ENCODE measurements around the gene COMMD10. TPM values are rescaled to one million over a fixed set of nuclear protein-coding genes. Genes with fewer than 3 reads are reported as not detected.

COMMD10 gene
- total and polyA plus RNA-seq, 2 of the 8 experiments (the other 6 are each of a cell fraction or from before 2014, with no cell fraction given), result 16.5 to 43.4 TPM

- Histone ChIP-seq H3K79me2 (ENCODE audit: control insufficient read depth in 1 of 2, insufficient read depth in 2 of 2, low read length in 2 of 2) (no peaks in the 10 kb centered on the region), H3K4me1 (replicated peaks in 1 of 4; ENCODE audit: control insufficient read depth in 3 of 4, insufficient read depth in 4 of 4, low read length in 3 of 4) (no peaks in the 10 kb centered on the region), H2AFZ (ENCODE audit: low read length) (no peak overlapping the region), H3K23ac (ENCODE audit: insufficient read length) (no peak overlapping the region), H3K27ac (ENCODE audit: low read depth, low read length) (no peak overlapping the region), H3K4me3 (ENCODE audit: extremely low read depth in 1 of 4, insufficient read depth in 2 of 4, low read depth in 3 of 4, low read length in 4 of 4) (no peak overlapping the region), H3K4me2 (ENCODE audit: insufficient read depth in 1 of 2, low read depth in 2 of 2, low read length in 2 of 2) (no peak overlapping the region), H3K56ac (replicated peaks; ENCODE audit: insufficient read length, low read depth, low read length) (no peak overlapping the region), H3K9me3 (ENCODE audit: insufficient read depth in 2 of 2, low read depth in 1 of 2, low read length in 1 of 2) (peaks cover 3 to 7% of the 10 kb centered on the region in 2 experiments; a peak in 3 of 4 replicates), H2BK15ac (ENCODE audit: low read length) (no peak overlapping the region), H3K14ac (ENCODE audit: insufficient read length) (no peak overlapping the region), H3K23me2 (ENCODE audit: low read depth, low read length) (no peaks in the 10 kb centered on the region), H4K91ac (replicated peaks; ENCODE audit: insufficient read length, low read length) (no peak overlapping the region), H3K79me1 (ENCODE audit: low read depth, low read length) (no peaks in the 10 kb centered on the region), H2BK120ac (replicated peaks; ENCODE audit: low read depth, low read length) (no peak overlapping the region), H4K5ac (ENCODE audit: insufficient read length, low read depth, low read length) (no peak overlapping the region), H4K20me1 (replicated peaks in 1 of 2; ENCODE audit: control insufficient read depth in 1 of 2, insufficient read depth in 2 of 2, low read length in 2 of 2) (no peaks in the 10 kb centered on the region), H2BK5ac (ENCODE audit: low read depth, low read length) (no peak overlapping the region), H3K4ac (replicated peaks; ENCODE audit: insufficient read length, low read depth, low read length) (no peak overlapping the region), H3K27me3 (replicated peaks in 1 of 4; ENCODE audit: control insufficient read depth in 3 of 4, extremely low read depth in 1 of 4, insufficient read depth in 3 of 4, low read length in 3 of 4) (no peaks in the 10 kb centered on the region), H4K8ac (ENCODE audit: extremely low read depth, insufficient read depth, low read length) (no peak overlapping the region), H3K9ac (replicated peaks in 1 of 4; ENCODE audit: extremely low read depth in 1 of 4, low read depth in 3 of 4, low read length in 3 of 4) (no peak overlapping the region), H2AK5ac (ENCODE audit: low read depth, low read length) (no peak overlapping the region), H3K36me3 (ENCODE audit: control insufficient read depth in 2 of 4, insufficient read depth in 4 of 4, low read length in 3 of 4) (peaks cover 0 to 11% (median 3%) of the 10 kb centered on the region in 4 experiments; a peak in 4 of 8 replicates), H3K18ac (ENCODE audit: extremely low read depth, low read length) (no peak overlapping the region), H2BK12ac (ENCODE audit: low read depth, low read length) (no peak overlapping the region), H2BK20ac (ENCODE audit: low read length) (no peak overlapping the region)
- ChIA-PET CTCF (ENCODE audit: partially characterized antibody) (interaction anchor here (2.5 kb wide), 1 partner anchor 169 kb away, joined by 7 read pairs; no protein-coding TSS in a partner anchor), POLR2A (ENCODE audit: partially characterized antibody) (no interaction called here)
- FAIRE-seq (no peak), DNase-seq (ENCODE audit: low read depth in 1 of 2, low spot score in 2 of 2) (no peak)
- WGBS, 2 experiments (ENCODE audit: extremely low coverage in 1 of 2, insufficient coverage in 1 of 2, insufficient read length in 1 of 2, insufficient replicate concordance in 2 of 2, low coverage in 1 of 2, low lambda C conversion rate in 2 of 2, missing lambda C conversion rate in 1 of 2), result 89% methylated on average over 1 of the region's 1 CpG; no CpG with 5 or more reads in 1 of the 2 experiments
- TF ChIP-seq SP2 (IDR thresholded peaks at IDR 0.05; ENCODE audit: low read length) (no peak), SP1 (IDR thresholded peaks at IDR 0.05; ENCODE audit: low read depth, low read length) (no peak), NANOG (IDR thresholded peaks at IDR 0.05; ENCODE audit: insufficient read depth, low read depth, low read length, poor library complexity, severe bottlenecking) (no peak), SRF (IDR thresholded peaks at IDR 0.05; ENCODE audit: low read depth, low read length) (no peak), ATF2 (IDR thresholded peaks at IDR 0.05; ENCODE audit: low read length) (no peak), GABPA (IDR thresholded peaks at IDR 0.05; ENCODE audit: borderline replicate concordance, insufficient read depth, low read length) (no peak), CTBP2 (IDR thresholded peaks at IDR 0.05; ENCODE audit: borderline replicate concordance, insufficient read depth, insufficient read length, low read length) (no peak), POU5F1 (IDR thresholded peaks at IDR 0.05; ENCODE audit: low read depth, low read length) (no peak), CTCF (IDR thresholded peaks at IDR 0.05; ENCODE audit: control extremely low read depth in 1 of 3, insufficient read depth in 1 of 3, low read depth in 1 of 3, low read length in 3 of 3) (no peak), SIRT6 (IDR thresholded peaks at IDR 0.05; ENCODE audit: low read length) (no peak)
These were observed 221.1 kb downstream of the COMMD10 start for GRCh38 chr5:116305899-116306298.

Data from H1 (cell line).